GM23338 (cell line): ENCODE measurements around the gene SPTBN4. TPM values are rescaled to one million over a fixed set of nuclear protein-coding genes. Genes with fewer than 3 reads are reported as not detected.
A peak's percentile ranks its signal among the peaks of the same experiment; 100 is the strongest.

Experiments used
- ATAC-seq: fragments of 200-7000 bp; cut with Tn5 transposase; 3 replicates; pipeline ENCODE4 v1.9.1; 2020
- DNase-seq: peaks from one replicate; pipeline ENCODE4 v3.0.0-alpha.2; 2015; ENCODE audit warnings: low spot score
- H2AFZ ChIP-seq: fragments of 200-600 bp; sonication (generic); 2 replicates; pipeline ENCODE4 v1.8.0; 2016; ENCODE audit warnings: antibody characterized with exemption, mild to moderate bottlenecking, moderate library complexity
- H3F3A ChIP-seq: fragments of 200-600 bp; sonication (generic); replicated peaks from 2 replicates; pipeline ENCODE4 v1.8.0; 2017; ENCODE audit warnings: antibody characterized with exemption, mixed run types, low read depth
- H3K27ac ChIP-seq: fragments of 200-600 bp; sonication (generic); 2 replicates; pipeline ENCODE4 v1.6.1; 2016; ENCODE audit warnings: low read depth
- H3K27me3 ChIP-seq: fragments of 200-600 bp; sonication (generic); 2 replicates; pipeline ENCODE4 v1.8.0; 2016; ENCODE audit warnings: mild to moderate bottlenecking, mixed run types, moderate library complexity; ENCODE audit not compliant: insufficient read depth
- H3K36me3 ChIP-seq: fragments of 200-600 bp; sonication (generic); 2 replicates; pipeline ENCODE4 v1.8.0; 2016; ENCODE audit warnings: mild to moderate bottlenecking; ENCODE audit not compliant: insufficient read depth
- H3K4me1 ChIP-seq: fragments of 200-600 bp; sonication (generic); 2 replicates; pipeline ENCODE4 v1.8.0; 2016; ENCODE audit warnings: mild to moderate bottlenecking, moderate library complexity; ENCODE audit not compliant: insufficient read depth
- H3K4me2 ChIP-seq: fragments of 200-600 bp; sonication (generic); 2 replicates; pipeline ENCODE4 v1.7.1; 2017; ENCODE audit warnings: mixed run types
- H3K4me3 ChIP-seq: fragments of 200-600 bp; sonication (generic); 2 replicates; pipeline ENCODE4 v1.6.1; 2016; ENCODE audit warnings: mixed run types
- H3K79me2 ChIP-seq: fragments of 200-600 bp; sonication (generic); replicated peaks from 2 replicates; pipeline ENCODE4 v1.8.0; 2017; ENCODE audit warnings: mild to moderate bottlenecking; ENCODE audit not compliant: insufficient read depth
- H3K9me2 ChIP-seq: fragments of 200-600 bp; sonication (generic); 2 replicates; pipeline ENCODE4 v1.8.0; 2017; ENCODE audit not compliant: insufficient read depth
- H4K20me1 ChIP-seq: fragments of 200-600 bp; sonication (generic); replicated peaks from 2 replicates; pipeline ENCODE4 v1.8.0; 2017; ENCODE audit warnings: mild to moderate bottlenecking; ENCODE audit not compliant: insufficient read depth
- H3K27ac Mint-ChIP-seq: 2 replicates; pipeline ENCODE4 v1.8.0; 2020; ENCODE audit warnings: inconsistent platforms, mild to moderate bottlenecking, moderate library complexity, mixed read lengths
- H3K27me3 Mint-ChIP-seq: 3 replicates; pipeline ENCODE4 v1.8.0; 2022; ENCODE audit warnings: low read depth, mild to moderate bottlenecking, moderate library complexity, mixed read lengths, inconsistent platforms; ENCODE audit not compliant: insufficient read depth, poor library complexity
- H3K36me3 Mint-ChIP-seq: 3 replicates; pipeline ENCODE4 v1.8.0; 2021; ENCODE audit warnings: low read depth, mild to moderate bottlenecking, inconsistent platforms, moderate library complexity, mixed read lengths
- H3K4me1 Mint-ChIP-seq: 3 replicates; pipeline ENCODE4 v1.8.0; 2020; ENCODE audit warnings: mild to moderate bottlenecking, inconsistent platforms, mixed read lengths
- H3K4me3 Mint-ChIP-seq: 3 replicates; pipeline ENCODE4 v1.8.0; 2021; ENCODE audit warnings: moderate library complexity, mild to moderate bottlenecking, inconsistent platforms, mixed read lengths
- H3K9me3 Mint-ChIP-seq: 3 replicates; pipeline ENCODE4 v1.8.0; 2020; ENCODE audit warnings: moderate library complexity, mild to moderate bottlenecking, inconsistent platforms, mixed read lengths
- CREB1 ChIP-seq: fragments of 250-450 bp; sonication (Bioruptor Pico); IDR thresholded peaks from 2 replicates; pipeline ENCODE4 v1.5.0; 2020; ENCODE audit warnings: low read depth, mild to moderate bottlenecking, moderate library complexity
- CTCF ChIP-seq, 2 experiments: fragments of 200-600 bp in 1 of 2; sonication (generic) in 1 of 2; conservative IDR thresholded peaks; 2 replicates each; pipeline versions ENCODE4 v1.5.1 to v1.6.1; 2016 to 2017; ENCODE audit warnings: antibody characterized with exemption in 2 of 2, low read depth in 2 of 2, mild to moderate bottlenecking in 2 of 2, moderate library complexity in 1 of 2
- EZH2 ChIP-seq: fragments of 200-600 bp; sonication (generic); IDR thresholded peaks from one replicate; pipeline ENCODE4 v1.8.0; 2017; ENCODE audit warnings: antibody characterized with exemption, mild to moderate bottlenecking, low read depth; ENCODE audit not compliant: unreplicated experiment
- POLR2AphosphoS5 ChIP-seq: IDR thresholded peaks from 2 replicates; pipeline ENCODE4 v1.6.1; 2016; ENCODE audit warnings: antibody characterized with exemption, low read depth
- REST ChIP-seq: IDR thresholded peaks from one replicate; pipeline ENCODE4 v1.6.1; 2018; ENCODE audit warnings: antibody characterized with exemption; ENCODE audit not compliant: unreplicated experiment
- STAT1 ChIP-seq: IDR thresholded peaks from one replicate; pipeline ENCODE4 v1.6.1; 2016; ENCODE audit warnings: antibody characterized with exemption; ENCODE audit not compliant: unreplicated experiment
- ZNF114 ChIP-seq: fragments of 250-450 bp; sonication (Bioruptor Pico); IDR thresholded peaks from 2 replicates; pipeline ENCODE4 v1.5.0; 2020; ENCODE audit warnings: mild to moderate bottlenecking, moderate library complexity
- ZNF462 ChIP-seq: fragments of 250-450 bp; sonication (Bioruptor Pico); IDR thresholded peaks from 2 replicates; pipeline ENCODE4 v1.5.0; 2020; ENCODE audit warnings: mild to moderate bottlenecking, moderate library complexity
- polyA plus RNA-seq: library from polyadenylated mRNA; unstranded; fragments of >200 nt; fragmentation: Nextera tagmentation; extraction: Ambion mirVana; gene quantifications from 2 replicates; pipeline ENCODE4 v1.2.1, GENCODE V29; 2016
- total RNA-seq: library from RNA; depleted of rRNA; stranded (reverse); fragments of >200 nt; shearing (Covaris generic); gene quantifications from 2 replicates; pipeline ENCODE4 v1.2.3, GENCODE V29; 2014

Gene SPTBN4
- total and polyA plus RNA-seq, 2 experiments from 2014 or later = 1.6 to 2.3 TPM

- Histone ChIP-seq H3K4me1 (peaks cover 11% of the 10 kb centered on the region), H2AFZ (no peak overlapping the region), H3K27ac (no peak overlapping the region), H4K20me1 (peaks cover 2% of the 10 kb centered on the region; the same call in 1 of the 2 replicates), H3F3A (peaks cover 9% of the 10 kb centered on the region; the same call in 1 of the 2 replicates), H3K36me3 (peaks cover 12% of the 10 kb centered on the region; the same call in 1 of the 2 replicates), H3K9me2 (no peaks in the 10 kb centered on the region), H3K4me3 (no peak overlapping the region), H3K27me3 (no peaks in the 10 kb centered on the region), H3K79me2 (no peaks in the 10 kb centered on the region), H3K4me2 (no peak overlapping the region)
- ATAC-seq (no peak), DNase-seq (no peak)
- H3K27ac Mint-ChIP-seq = no peak overlapping the region
- peaks cover 12% of the 10 kb centered on the region for H3K27me3 Mint-ChIP-seq
- peaks cover 48% of the 10 kb centered on the region for H3K36me3 Mint-ChIP-seq
- no peaks in the 10 kb centered on the region; the same call in 2 of the 3 replicates for H3K9me3 Mint-ChIP-seq
- TF ChIP-seq ZNF114 (CRISPR knock-in tag) (no peak), CTCF (conservative IDR thresholded peaks at IDR 0.05; ENCODE audit: low read depth in 2 of 2) (no peak), STAT1 (no peak), POLR2AphosphoS5 (no peak), CREB1 (CRISPR knock-in tag) (no peak), REST (no peak)
- H3K4me3 Mint-ChIP-seq = no peak overlapping the region
- H3K4me1 Mint-ChIP-seq = peaks cover 16% of the 10 kb centered on the region
Observed at GRCh38 chr19:40622773-40623075, 155.9 kb downstream of the SPTBN4 start.

- H3K4me1 Mint-ChIP-seq = peaks cover 16% of the 10 kb centered on the region
- Histone ChIP-seq H3K79me2 (no peaks in the 10 kb centered on the region), H3K9me2 (no peaks in the 10 kb centered on the region), H3K4me2 (peak overlapping the region; percentile 84), H3K4me1 (peaks cover 11% of the 10 kb centered on the region), H3F3A (peaks cover 9% of the 10 kb centered on the region; the same call in 1 of the 2 replicates), H3K36me3 (peaks cover 12% of the 10 kb centered on the region; the same call in 1 of the 2 replicates), H2AFZ (0 out of 2 replicates have a peak overlapping the region, but pooled peaks have one; percentile 66), H3K4me3 (peak overlapping the region; percentile 53), H3K27ac (peak overlapping the region; percentile 79), H4K20me1 (peaks cover 2% of the 10 kb centered on the region), H3K27me3 (no peaks in the 10 kb centered on the region)
- peak overlapping the region; percentile 49 for H3K4me3 Mint-ChIP-seq
- ATAC-seq (peak; percentile 94), DNase-seq (peak; percentile 98)
- peaks cover 17% of the 10 kb centered on the region for H3K27me3 Mint-ChIP-seq
- peak overlapping the region; percentile 66; the same call in 1 of the 2 replicates for H3K27ac Mint-ChIP-seq
- no peaks in the 10 kb centered on the region; the same call in 2 of the 3 replicates for H3K9me3 Mint-ChIP-seq
- peaks cover 48% of the 10 kb centered on the region for H3K36me3 Mint-ChIP-seq
- TF ChIP-seq ZNF114 (CRISPR knock-in tag) = no peak
- no peak; the same call in 1 of the 2 replicates for TF ChIP-seq CREB1 (CRISPR knock-in tag)
- TF ChIP-seq EZH2 = no peak
- no peak for TF ChIP-seq STAT1
- TF ChIP-seq ZNF462 (CRISPR knock-in tag) = no peak
Observed at GRCh38 chr19:40623403-40624251, 156.8 kb downstream of the SPTBN4 start.
